ENCODE measurements around the gene SEPTIN8.

The SEPTIN8 gene

DNA sequence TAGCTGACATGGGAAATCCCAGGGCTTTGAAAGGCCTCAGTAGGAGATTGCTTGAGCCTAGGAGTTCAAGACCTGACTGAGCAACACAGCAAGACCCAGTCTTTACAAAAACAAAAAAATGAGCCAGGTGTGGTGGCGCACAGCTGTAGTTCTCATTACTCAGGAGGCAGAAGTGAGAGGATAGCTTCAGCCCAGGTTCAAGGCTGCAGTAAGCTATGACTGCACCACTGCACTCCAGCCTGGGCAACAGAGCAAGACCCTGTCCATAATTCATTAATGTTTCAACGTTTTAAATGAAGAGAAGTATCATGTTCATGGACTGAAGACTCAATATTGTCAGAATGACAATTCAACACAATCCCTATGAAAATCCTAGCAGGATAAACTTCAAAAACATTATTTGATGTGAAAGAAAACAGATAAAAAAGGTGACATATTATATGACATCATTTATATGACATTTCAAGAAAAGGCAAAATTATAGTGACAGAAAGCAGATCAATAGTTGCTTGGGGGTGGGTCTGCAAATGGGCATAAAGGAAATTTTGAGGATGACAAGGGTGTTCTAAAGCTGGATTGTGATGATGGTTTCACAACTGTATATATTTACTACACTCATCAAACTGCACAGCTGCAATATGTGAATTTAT, 43.4 kb downstream of the SEPTIN8 start:
- DNase-seq (no peak), ATAC-seq (ENCODE audit: insufficient read depth, low read depth) (no peak)
- H3K4me2 ChIP-seq (ENCODE audit: insufficient read depth, low read length): peak overlapping the region; percentile 29; the same call in 1 of the 2 replicates
- peaks cover 21% of the 10 kb centered on the region for H3K36me3 ChIP-seq (ENCODE audit: insufficient read depth, low read length)
- peaks cover 33% of the 10 kb centered on the region for H3K4me1 ChIP-seq (ENCODE audit: insufficient read depth, low read length)
- no peak overlapping the region for H3K9ac ChIP-seq (ENCODE audit: low read depth, low read length)
- H3K79me2 ChIP-seq (ENCODE audit: insufficient read depth, low read length): peaks cover 33% of the 10 kb centered on the region
- no peaks in the 10 kb centered on the region for H3K27me3 ChIP-seq (ENCODE audit: insufficient read depth, low read length, poor library complexity)
- peaks cover 4% of the 10 kb centered on the region; the same call in 1 of the 2 replicates for H4K20me1 ChIP-seq (ENCODE audit: insufficient read depth, low read length)
- TF ChIP-seq EZH2 (IDR thresholded peaks at IDR 0.05; ENCODE audit: borderline replicate concordance, low read depth, low read length, severe bottlenecking): no peak
- TF ChIP-seq, protein P1, sequence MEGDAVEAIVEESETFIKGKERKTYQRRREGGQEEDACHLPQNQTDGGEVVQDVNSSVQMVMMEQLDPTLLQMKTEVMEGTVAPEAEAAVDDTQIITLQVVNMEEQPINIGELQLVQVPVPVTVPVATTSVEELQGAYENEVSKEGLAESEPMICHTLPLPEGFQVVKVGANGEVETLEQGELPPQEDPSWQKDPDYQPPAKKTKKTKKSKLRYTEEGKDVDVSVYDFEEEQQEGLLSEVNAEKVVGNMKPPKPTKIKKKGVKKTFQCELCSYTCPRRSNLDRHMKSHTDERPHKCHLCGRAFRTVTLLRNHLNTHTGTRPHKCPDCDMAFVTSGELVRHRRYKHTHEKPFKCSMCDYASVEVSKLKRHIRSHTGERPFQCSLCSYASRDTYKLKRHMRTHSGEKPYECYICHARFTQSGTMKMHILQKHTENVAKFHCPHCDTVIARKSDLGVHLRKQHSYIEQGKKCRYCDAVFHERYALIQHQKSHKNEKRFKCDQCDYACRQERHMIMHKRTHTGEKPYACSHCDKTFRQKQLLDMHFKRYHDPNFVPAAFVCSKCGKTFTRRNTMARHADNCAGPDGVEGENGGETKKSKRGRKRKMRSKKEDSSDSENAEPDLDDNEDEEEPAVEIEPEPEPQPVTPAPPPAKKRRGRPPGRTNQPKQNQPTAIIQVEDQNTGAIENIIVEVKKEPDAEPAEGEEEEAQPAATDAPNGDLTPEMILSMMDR (IDR thresholded peaks at IDR 0.05; ENCODE audit: borderline replicate concordance, extremely low read depth, low read length, poor library complexity, severe bottlenecking): no peak
- no peak overlapping the region for H2AFZ ChIP-seq (ENCODE audit: low read depth, low read length)
- H3K9me3 ChIP-seq (ENCODE audit: insufficient read depth, low read length, severe bottlenecking): no peaks in the 10 kb centered on the region
- no peak overlapping the region for H3K4me3 ChIP-seq (ENCODE audit: low read depth in 1 of 2, low read length in 2 of 2)
- H3K27ac ChIP-seq (ENCODE audit: low read length): no peak overlapping the region

DNA sequence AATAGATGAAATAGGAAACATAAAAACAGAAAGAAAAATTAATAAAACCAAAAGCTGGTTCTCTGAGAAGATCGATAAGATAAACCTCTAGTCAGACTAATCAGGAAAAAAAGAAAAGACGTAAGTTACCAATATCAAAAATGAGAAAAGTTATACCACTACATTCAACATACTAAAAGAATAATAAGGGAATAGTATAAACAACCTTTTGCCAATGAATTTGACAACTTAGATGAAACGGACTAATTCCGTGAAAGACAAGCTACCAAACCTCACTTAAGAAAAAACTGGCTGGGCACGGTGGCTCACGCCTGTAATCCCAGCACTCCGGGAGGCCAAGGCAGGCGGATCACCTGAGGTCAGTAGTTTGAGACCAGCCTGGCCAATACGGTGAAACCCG, 47.1 kb downstream of the SEPTIN8 start:
- Histone ChIP-seq H3K36me3 (ENCODE audit: insufficient read depth, low read length) (peaks cover 35% of the 10 kb centered on the region), H3K9me3 (ENCODE audit: insufficient read depth, low read length, severe bottlenecking) (no peaks in the 10 kb centered on the region), H2AFZ (ENCODE audit: low read depth, low read length) (no peak overlapping the region), H3K4me3 (ENCODE audit: low read depth in 1 of 2, low read length in 2 of 2) (no peak overlapping the region), H3K27me3 (ENCODE audit: insufficient read depth, low read length, poor library complexity) (no peaks in the 10 kb centered on the region), H4K20me1 (ENCODE audit: insufficient read depth, low read length) (no peaks in the 10 kb centered on the region), H3K9ac (ENCODE audit: low read depth, low read length) (no peak overlapping the region), H3K79me2 (ENCODE audit: insufficient read depth, low read length) (peaks cover 12% of the 10 kb centered on the region; the same call in 1 of the 2 replicates), H3K4me2 (ENCODE audit: insufficient read depth, low read length) (no peak overlapping the region), H3K27ac (ENCODE audit: low read length) (no peak overlapping the region), H3K4me1 (ENCODE audit: insufficient read depth, low read length) (peaks cover 4% of the 10 kb centered on the region; the same call in 1 of the 2 replicates)
- DNase-seq (no peak), ATAC-seq (ENCODE audit: insufficient read depth, low read depth) (no peak)
- TF ChIP-seq, protein P1 (IDR thresholded peaks at IDR 0.05; ENCODE audit: borderline replicate concordance, extremely low read depth, low read length, poor library complexity, severe bottlenecking): no peak
- no peak for TF ChIP-seq EZH2 (IDR thresholded peaks at IDR 0.05; ENCODE audit: borderline replicate concordance, low read depth, low read length, severe bottlenecking)

DNA sequence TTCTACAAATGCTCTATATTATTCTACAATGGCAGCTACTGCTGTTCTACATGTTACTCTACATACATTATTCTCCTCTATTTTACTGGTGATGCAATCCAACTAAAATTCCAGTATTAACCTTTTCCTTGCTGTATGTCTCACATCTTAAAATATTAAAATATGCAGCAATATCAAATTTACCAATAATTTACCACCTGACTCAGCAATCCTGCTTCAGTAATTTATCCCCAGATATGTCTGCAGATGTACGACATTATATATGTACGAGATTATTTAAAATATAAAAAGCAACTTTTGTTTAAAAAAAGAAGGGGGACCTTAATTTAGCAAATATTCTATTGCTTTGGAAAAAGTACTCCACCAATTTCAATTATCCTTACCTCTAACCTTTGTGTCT, 51.3 kb downstream of the SEPTIN8 start:
- H3K4me3 ChIP-seq (ENCODE audit: low read depth in 1 of 2, low read length in 2 of 2): no peak overlapping the region
- DNase-seq (no peak), ATAC-seq (ENCODE audit: insufficient read depth, low read depth) (no peak)
- no peaks in the 10 kb centered on the region for H3K4me1 ChIP-seq (ENCODE audit: insufficient read depth, low read length)
- H3K27ac ChIP-seq (ENCODE audit: low read length): no peak overlapping the region
- TF ChIP-seq EZH2 (IDR thresholded peaks at IDR 0.05; ENCODE audit: borderline replicate concordance, low read depth, low read length, severe bottlenecking): no peak
- TF ChIP-seq, protein P1 (IDR thresholded peaks at IDR 0.05; ENCODE audit: borderline replicate concordance, extremely low read depth, low read length, poor library complexity, severe bottlenecking): no peak
- H3K79me2 ChIP-seq (ENCODE audit: insufficient read depth, low read length): peaks cover 8% of the 10 kb centered on the region; the same call in 1 of the 2 replicates
- no peaks in the 10 kb centered on the region for H4K20me1 ChIP-seq (ENCODE audit: insufficient read depth, low read length)
- H3K36me3 ChIP-seq (ENCODE audit: insufficient read depth, low read length): peaks cover 22% of the 10 kb centered on the region; the same call in 1 of the 2 replicates
- no peak overlapping the region for H3K4me2 ChIP-seq (ENCODE audit: insufficient read depth, low read length)
- no peak overlapping the region for H3K9ac ChIP-seq (ENCODE audit: low read depth, low read length)
- H3K9me3 ChIP-seq (ENCODE audit: insufficient read depth, low read length, severe bottlenecking): no peaks in the 10 kb centered on the region
- H3K27me3 ChIP-seq (ENCODE audit: insufficient read depth, low read length, poor library complexity): no peaks in the 10 kb centered on the region
- H2AFZ ChIP-seq (ENCODE audit: low read depth, low read length): no peak overlapping the region
